ENCODE results near the gene TCF3.
"Not testable (repeated sequence)": the region's sequence is repeated elsewhere in the genome, so short reads cannot be mapped to it uniquely, and the experiment has no call there.

Gene TCF3

DNA sequence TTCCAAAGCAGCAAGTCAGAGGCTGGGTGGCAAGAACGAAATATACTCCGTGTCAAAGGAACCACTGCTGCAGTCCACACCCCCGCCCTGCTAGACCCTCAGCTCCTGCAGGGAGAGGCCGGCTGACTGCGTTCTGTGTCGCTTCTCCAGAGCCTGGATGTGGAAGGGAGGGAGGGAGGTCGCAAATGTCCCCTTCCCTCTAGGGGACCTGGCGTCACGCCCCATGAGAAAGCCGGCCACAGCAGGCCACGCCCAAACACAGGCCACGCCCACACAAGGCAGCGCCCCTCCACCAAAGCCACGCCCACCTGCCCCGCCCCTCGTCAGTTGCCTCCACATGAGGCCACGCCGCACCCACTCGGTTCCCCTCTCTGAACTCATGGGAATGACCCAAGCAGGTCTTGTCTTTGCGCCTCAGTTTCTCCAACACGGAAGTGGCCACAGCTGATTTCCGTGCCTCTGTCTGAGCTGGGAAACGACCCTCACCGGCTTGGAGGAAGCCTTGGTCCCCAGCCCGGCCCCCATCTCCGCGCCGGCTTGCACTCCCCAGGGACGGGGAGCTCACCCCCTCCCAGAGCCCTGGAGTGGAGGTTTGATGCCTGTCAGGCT, 38.4 kb upstream of the TCF3 start:
- Histone ChIP-seq H3K9ac (peak overlapping the region in 2 of 11 experiments; percentile 1 to 29; a peak in 1 of 22 replicates), H3K27me3 (peaks cover 21 to 33% (median 24%) of the 10 kb centered on the region in 11 experiments), H3K4me1 (peaks cover 8 to 21% (median 17%) of the 10 kb centered on the region in 10 experiments), H3K4me2 (peak overlapping the region; percentile 73 to 92 (median 87)), H3K27ac (no peak overlapping the region), H3K9me3 (replicated peaks in 1 of 11) (peaks cover 16 to 22% (median 20%) of the 10 kb centered on the region in 11 experiments), H3K36me3 (no peaks in the 10 kb centered on the region), H3K4me3 (peak overlapping the region in 9 of 10 experiments; percentile 11 to 47 (median 23); a peak in 10 of 20 replicates), H4K20me1 (peaks cover 0 to 11% (median 0%) of the 10 kb centered on the region in 11 experiments; a peak in 2 of 22 replicates)
- TF ChIP-seq Cebpa-rat (IDR thresholded peaks at IDR 0.05): no peak

DNA sequence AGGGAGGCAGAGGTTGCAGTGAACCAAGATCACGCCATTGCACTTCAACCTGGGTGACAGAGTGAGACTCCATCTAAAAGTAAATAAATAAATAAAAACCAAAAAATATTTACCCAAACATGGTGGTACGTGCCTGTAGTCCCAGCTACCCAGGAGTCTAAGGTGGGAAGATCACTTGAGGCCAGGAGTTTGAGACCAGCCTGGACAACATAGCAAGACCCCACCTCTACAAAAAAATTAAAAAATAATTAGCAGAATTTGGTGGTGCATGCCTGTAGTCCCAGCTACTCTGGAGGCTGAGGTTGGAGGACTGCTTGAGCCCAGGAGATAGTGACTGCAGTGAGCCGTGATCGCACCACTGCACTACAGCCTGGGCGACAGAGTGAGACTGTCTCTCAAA, 33.4 kb upstream of the TCF3 start:
- H3K27me3 ChIP-seq: peaks cover 13 to 57% (median 41%) of the 10 kb centered on the region in 11 experiments; a peak in 21 of 22 replicates
- H3K4me3 ChIP-seq; H3K9ac ChIP-seq; H3K27ac ChIP-seq; H3K9me3 ChIP-seq (replicated peaks in 1 of 11); H3K36me3 ChIP-seq; H4K20me1 ChIP-seq; H3K4me2 ChIP-seq: not testable (repeated sequence)
- peaks cover 5 to 15% (median 10%) of the 10 kb centered on the region in 10 experiments for H3K4me1 ChIP-seq

DNA sequence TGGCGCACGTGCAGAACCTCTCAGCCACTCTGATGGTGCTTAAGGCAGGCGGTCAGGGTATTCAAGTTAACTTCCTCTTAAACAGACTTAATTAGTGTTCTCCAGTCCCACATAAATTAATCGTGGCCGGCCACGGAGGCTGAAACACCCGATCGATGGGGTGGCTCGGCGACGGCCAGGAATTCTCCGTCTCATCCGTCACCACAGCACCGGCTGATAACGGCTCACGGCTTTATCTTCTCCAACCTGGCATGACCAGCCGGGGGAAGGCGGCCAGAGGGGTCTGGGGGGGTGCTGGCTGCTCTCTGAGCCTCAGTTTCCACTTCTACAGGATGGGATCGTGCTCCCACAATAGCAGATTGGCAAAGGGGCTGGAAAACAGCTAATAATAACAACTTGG, 32.6 kb upstream of the TCF3 start:
- H3K9ac ChIP-seq: no peak overlapping the region
- peaks cover 0 to 5% (median 0%) of the 10 kb centered on the region in 11 experiments; a peak in 1 of 22 replicates for H4K20me1 ChIP-seq
- H3K36me3 ChIP-seq: no peaks in the 10 kb centered on the region
- H3K4me1 ChIP-seq: peaks cover 0 to 8% (median 2%) of the 10 kb centered on the region in 10 experiments; a peak in 14 of 20 replicates
- TF ChIP-seq Cebpa-rat (IDR thresholded peaks at IDR 0.05): no peak
- no peaks in the 10 kb centered on the region for H3K9me3 ChIP-seq (replicated peaks in 1 of 11)
- no peak overlapping the region for H3K4me3 ChIP-seq
- no peak overlapping the region for H3K4me2 ChIP-seq
- H3K27ac ChIP-seq: no peak overlapping the region
- peaks cover 8 to 56% (median 37%) of the 10 kb centered on the region in 11 experiments; a peak in 21 of 22 replicates for H3K27me3 ChIP-seq

DNA sequence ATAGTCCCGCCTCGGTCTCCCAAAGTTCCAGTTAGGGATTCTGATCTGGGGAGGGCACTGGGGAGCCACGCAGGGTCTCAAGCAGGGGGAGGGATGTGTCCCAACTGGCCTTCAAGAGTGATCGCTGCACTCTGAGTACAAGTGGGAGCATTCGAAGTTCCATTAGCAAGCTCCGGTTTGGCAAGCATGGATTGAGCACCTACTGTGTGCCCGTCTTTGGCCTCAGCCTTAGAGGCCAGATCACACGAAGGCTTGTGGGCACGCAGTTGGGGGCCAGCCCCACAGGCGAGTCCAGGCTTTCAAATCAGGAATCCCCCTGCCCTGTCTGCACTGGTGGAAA, 32.1 kb upstream of the TCF3 start:
- no peak for TF ChIP-seq Cebpa-rat (IDR thresholded peaks at IDR 0.05)

DNA sequence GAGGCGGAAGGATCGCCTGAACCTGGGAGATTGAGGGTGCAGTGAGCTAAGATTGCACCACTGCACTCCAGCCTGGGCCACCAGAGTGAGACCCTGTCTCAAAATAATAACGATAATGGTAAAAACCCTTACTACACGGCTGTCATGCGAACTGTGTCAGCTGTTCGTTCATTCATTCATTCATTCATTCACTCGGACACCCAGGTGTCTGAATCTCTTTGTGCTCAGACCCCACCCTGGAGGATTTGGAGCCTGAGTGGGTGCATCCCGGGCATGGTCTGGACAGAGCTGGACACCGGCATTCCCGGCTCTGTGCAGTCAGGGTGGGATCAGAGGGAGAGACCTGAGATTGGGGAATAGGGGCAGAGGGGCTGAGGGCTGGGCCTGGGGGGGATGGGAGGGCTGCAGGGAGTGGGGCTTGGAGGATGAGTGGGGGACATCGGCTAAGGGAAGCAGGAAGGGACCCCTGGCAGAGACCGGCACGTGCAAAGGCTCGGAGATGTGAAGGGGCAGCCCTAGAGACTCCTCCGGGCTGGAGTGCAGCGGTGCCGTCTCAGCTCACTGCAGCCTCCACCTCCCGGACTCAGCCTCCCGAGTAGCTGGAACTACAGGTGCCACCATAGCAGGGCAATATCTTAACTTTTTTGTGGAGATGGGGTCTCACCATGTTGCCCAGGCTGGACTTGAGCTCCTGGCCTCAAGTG, 31.6 kb upstream of the TCF3 start:
- TF ChIP-seq Cebpa-rat (IDR thresholded peaks at IDR 0.05): no peak
- Histone ChIP-seq H3K27ac (no peak overlapping the region), H3K27me3 (peaks cover 8 to 57% (median 36%) of the 10 kb centered on the region in 11 experiments; a peak in 21 of 22 replicates)

More for the DNA sequence above, 32.1 kb upstream of the TCF3 start:
- Histone ChIP-seq H3K27ac (no peak overlapping the region), H3K9ac (no peak overlapping the region), H3K4me2 (no peak overlapping the region), H4K20me1 (peaks cover 0 to 5% (median 0%) of the 10 kb centered on the region in 11 experiments; a peak in 1 of 22 replicates), H3K4me1 (0 out of 20 replicates have a peak, but pooled peaks cover 0 to 4% (median 0%) of the 10 kb centered on the region in 10 experiments), H3K27me3 (peaks cover 8 to 56% (median 36%) of the 10 kb centered on the region in 11 experiments; a peak in 21 of 22 replicates), H3K4me3 (no peak overlapping the region), H3K9me3 (replicated peaks in 1 of 11) (no peaks in the 10 kb centered on the region), H3K36me3 (no peaks in the 10 kb centered on the region)

DNA sequence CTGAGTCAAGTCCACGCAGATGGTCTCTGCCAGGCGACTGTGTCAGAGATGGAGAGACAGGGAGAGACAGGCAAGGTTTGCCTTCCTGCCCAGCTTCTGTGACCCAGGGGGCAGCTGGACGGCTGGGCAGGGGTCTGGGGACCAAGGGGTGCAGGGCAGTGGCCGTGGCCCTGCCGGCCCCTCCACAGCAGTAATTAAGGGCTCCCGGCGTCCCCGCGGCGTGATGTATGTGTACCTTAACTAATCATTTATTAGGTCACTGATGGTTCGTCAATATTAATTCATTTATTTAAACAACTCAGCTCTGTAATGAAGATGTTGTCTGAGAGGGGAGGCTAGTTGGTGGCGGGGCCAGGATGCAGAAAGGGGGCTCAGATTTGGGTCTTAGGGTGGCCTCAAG, 28.6 kb upstream of the TCF3 start:
- Histone ChIP-seq H3K36me3 (no peaks in the 10 kb centered on the region), H3K4me2 (no peak overlapping the region), H3K27ac (no peak overlapping the region), H3K9me3 (replicated peaks in 1 of 11) (no peaks in the 10 kb centered on the region), H3K27me3 (peaks cover 26 to 82% (median 64%) of the 10 kb centered on the region in 11 experiments), H3K4me3 (no peak overlapping the region), H3K4me1 (0 out of 20 replicates have a peak, but pooled peaks cover 0 to 4% (median 0%) of the 10 kb centered on the region in 10 experiments), H4K20me1 (peaks cover 0 to 12% (median 0%) of the 10 kb centered on the region in 11 experiments; a peak in 2 of 22 replicates), H3K9ac (no peak overlapping the region)
- TF ChIP-seq Cebpa-rat (IDR thresholded peaks at IDR 0.05): no peak

More for the DNA sequence above, 31.6 kb upstream of the TCF3 start:
- Histone ChIP-seq H3K9ac (no peak overlapping the region), H3K4me3 (no peak overlapping the region), H4K20me1 (peaks cover 0 to 8% (median 0%) of the 10 kb centered on the region in 11 experiments; a peak in 2 of 22 replicates), H3K4me2 (no peak overlapping the region), H3K4me1 (0 out of 20 replicates have a peak, but pooled peaks cover 0 to 4% (median 0%) of the 10 kb centered on the region in 10 experiments), H3K36me3 (no peaks in the 10 kb centered on the region), H3K9me3 (replicated peaks in 1 of 11) (no peaks in the 10 kb centered on the region)

DNA sequence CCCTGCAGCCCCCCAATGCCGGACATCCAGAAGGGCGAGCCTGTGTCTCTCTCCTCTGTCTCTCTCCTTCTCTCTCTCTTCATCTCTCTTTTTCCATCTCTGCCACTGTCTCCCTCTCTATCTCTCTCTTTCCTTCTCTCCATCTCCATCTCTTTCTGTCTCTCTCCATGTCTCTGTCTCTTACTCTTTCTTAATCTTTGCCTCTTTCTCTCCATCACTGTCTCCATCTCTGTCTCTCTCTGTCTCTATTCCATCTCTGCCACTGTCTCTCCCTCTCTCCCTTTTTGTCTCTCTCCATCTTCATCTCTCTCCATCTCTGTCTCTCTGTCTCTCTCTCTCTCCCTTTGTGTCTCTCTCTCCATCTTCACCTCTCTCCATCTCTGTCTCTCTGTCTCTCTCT, 25.7 kb upstream of the TCF3 start:
- Histone ChIP-seq H3K9me3 (replicated peaks in 1 of 11) (no peaks in the 10 kb centered on the region), H3K4me2 (no peak overlapping the region), H3K36me3 (no peaks in the 10 kb centered on the region), H3K9ac (no peak overlapping the region), H4K20me1 (peaks cover 0 to 12% (median 0%) of the 10 kb centered on the region in 11 experiments; a peak in 2 of 22 replicates), H3K27me3 (peaks cover 35 to 74% (median 63%) of the 10 kb centered on the region in 11 experiments), H3K27ac (no peak overlapping the region), H3K4me3 (no peak overlapping the region), H3K4me1 (peaks cover 0 to 22% (median 14%) of the 10 kb centered on the region in 10 experiments; a peak in 16 of 20 replicates)
- no peak for TF ChIP-seq Cebpa-rat (IDR thresholded peaks at IDR 0.05)

DNA sequence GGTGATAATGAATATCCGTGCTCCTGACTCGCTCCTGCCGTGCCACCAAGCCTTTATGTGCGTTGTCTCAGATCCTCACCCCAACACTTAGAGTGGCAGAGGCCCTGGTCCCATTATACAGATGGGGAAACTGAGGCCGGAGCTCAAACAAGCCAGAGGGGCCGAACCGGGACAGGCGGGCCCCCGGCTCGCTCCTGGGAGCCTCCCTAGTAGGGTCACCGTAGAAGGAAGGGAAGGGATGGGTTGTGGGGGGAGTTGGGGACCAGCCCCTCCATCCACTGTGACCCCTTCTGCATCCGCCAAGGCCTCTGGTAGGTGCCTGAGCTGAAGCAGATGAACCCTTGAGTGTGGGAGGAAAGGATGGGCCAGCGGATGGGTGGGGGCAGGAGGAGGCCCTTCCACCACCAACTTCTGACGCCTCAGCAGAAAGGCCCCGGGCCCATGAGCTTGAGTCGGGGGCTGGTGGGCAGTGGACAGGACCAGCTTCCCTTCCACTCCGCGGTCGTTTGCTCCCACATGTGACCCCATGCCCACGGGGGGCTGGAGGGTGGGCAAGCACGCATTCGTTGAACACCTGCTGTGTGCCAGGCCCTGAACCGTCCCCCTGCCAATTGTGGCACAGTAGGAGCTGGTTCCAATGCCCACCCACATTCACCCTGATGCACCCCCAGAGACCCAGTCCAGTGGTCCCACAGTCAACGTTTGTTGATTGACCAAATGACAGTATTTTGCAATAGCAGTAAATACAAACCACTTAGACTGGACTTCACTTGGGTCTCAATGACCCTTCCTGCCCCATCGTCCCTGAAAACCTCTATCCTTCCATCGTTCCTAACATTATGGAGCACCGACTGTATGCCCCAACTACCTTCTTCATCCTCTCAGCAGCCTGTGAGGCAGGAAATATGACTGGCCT, 24.2 kb upstream of the TCF3 start:
- no peak for TF ChIP-seq Cebpa-rat (IDR thresholded peaks at IDR 0.05)
- Histone ChIP-seq H3K4me2 (no peak overlapping the region), H3K4me3 (no peak overlapping the region)

More for the DNA sequence above, 24.2 kb upstream of the TCF3 start:
- H3K36me3 ChIP-seq: no peaks in the 10 kb centered on the region
- no peaks in the 10 kb centered on the region for H3K9me3 ChIP-seq (replicated peaks in 1 of 11)
- H3K4me1 ChIP-seq: peaks cover 0 to 32% (median 26%) of the 10 kb centered on the region in 10 experiments; a peak in 16 of 20 replicates
- H3K9ac ChIP-seq: no peak overlapping the region
- H3K27ac ChIP-seq: no peak overlapping the region
- peaks cover 27 to 61% (median 48%) of the 10 kb centered on the region in 11 experiments; a peak in 21 of 22 replicates for H3K27me3 ChIP-seq
- H4K20me1 ChIP-seq: peaks cover 0 to 12% (median 0%) of the 10 kb centered on the region in 11 experiments; a peak in 2 of 22 replicates
